WTC11 (cell line): ENCODE results near the gene BPI. TPM values are rescaled to one million over a fixed set of nuclear protein-coding genes. Genes with fewer than 3 reads are reported as not detected.

Experiments used
- ATAC-seq: fragments of 200-7000 bp; cut with Tn5 transposase; 2 replicates; pipeline ENCODE4 v1.10.0; 2021; ENCODE audit warnings: mild to moderate bottlenecking, moderate library complexity
- CTCF ChIA-PET: fragments of 300-600 bp; sonication (Branson Sonifier 250); formaldehyde crosslinking; loops from one replicate; lab custom pipeline; 2021; ENCODE audit warnings: antibody characterized with exemption; lab: Charles Lee
- POLR2A ChIA-PET: fragments of 350-600 bp; sonication (Branson Sonifier 250); formaldehyde crosslinking; loops from one replicate; lab custom pipeline; 2021; ENCODE audit warnings: antibody characterized with exemption; lab: Charles Lee
- DNase-seq: peaks from one replicate; pipeline ENCODE4 v3.0.0; 2021; ENCODE audit warnings: low spot score
- H3K27ac Mint-ChIP-seq: 2 replicates; pipeline ENCODE4 v1.8.0; 2021; ENCODE audit warnings: mixed read lengths
- H3K27me3 Mint-ChIP-seq: 2 replicates; pipeline ENCODE4 v1.8.0; 2021; ENCODE audit warnings: low read depth, mild to moderate bottlenecking, moderate library complexity, mixed read lengths
- H3K36me3 Mint-ChIP-seq: 2 replicates; pipeline ENCODE4 v1.8.0; 2021; ENCODE audit warnings: mixed read lengths
- H3K4me1 Mint-ChIP-seq: 2 replicates; pipeline ENCODE4 v1.8.0; 2022; ENCODE audit warnings: mixed read lengths
- H3K4me3 Mint-ChIP-seq: 2 replicates; pipeline ENCODE4 v1.8.0; 2021; ENCODE audit warnings: mild to moderate bottlenecking, moderate library complexity, mixed read lengths
- H3K9me3 Mint-ChIP-seq: 2 replicates; pipeline ENCODE4 v1.8.0; 2021; ENCODE audit warnings: mixed read lengths
- AR ChIP-seq: fragments of 250-450 bp; sonication (Bioruptor Pico); IDR thresholded peaks from 2 replicates; pipeline ENCODE4 v1.9.0; 2021; ENCODE audit warnings: mild to moderate bottlenecking
- ATF1 ChIP-seq: sonication (generic); formaldehyde crosslinking; IDR thresholded peaks from 2 replicates; pipeline ENCODE4 v1.8.1; 2023; ENCODE audit warnings: mild to moderate bottlenecking, moderate library complexity, missing genetic modification reagents
- ATF6 ChIP-seq: sonication (generic); formaldehyde crosslinking; IDR thresholded peaks from 2 replicates; pipeline ENCODE4 v1.8.1; 2023; ENCODE audit warnings: mild to moderate bottlenecking, missing genetic modification reagents
- CTCF ChIP-seq: fragments of 200-600 bp; IDR thresholded peaks from 2 replicates; pipeline ENCODE4 v1.8.0; 2022; ENCODE audit warnings: antibody characterized with exemption
- EMX1 ChIP-seq: fragments of 250-450 bp; sonication (Bioruptor Pico); IDR thresholded peaks from 2 replicates; pipeline ENCODE4 v1.8.0; 2021; ENCODE audit warnings: mild to moderate bottlenecking
- GTF2I ChIP-seq: fragments of 250-450 bp; sonication (Bioruptor Pico); conservative IDR thresholded peaks from 2 replicates; pipeline ENCODE4 v1.4.0; 2021; ENCODE audit warnings: mild to moderate bottlenecking
- HMGXB4 ChIP-seq: sonication (generic); formaldehyde crosslinking; IDR thresholded peaks from 2 replicates; pipeline ENCODE4 v1.8.1; 2023; ENCODE audit warnings: mild to moderate bottlenecking, moderate library complexity, missing genetic modification reagents
- NR1H2 ChIP-seq: sonication (generic); formaldehyde crosslinking; IDR thresholded peaks from 2 replicates; pipeline ENCODE4 v1.9.0; 2021; ENCODE audit warnings: mild to moderate bottlenecking, moderate library complexity, missing genetic modification reagents
- RORB ChIP-seq: fragments of 250-450 bp; sonication (Bioruptor Pico); IDR thresholded peaks from 2 replicates; pipeline ENCODE4 v1.9.0; 2021; ENCODE audit warnings: mild to moderate bottlenecking
- SMAD4 ChIP-seq: sonication (generic); formaldehyde crosslinking; IDR thresholded peaks from 2 replicates; pipeline ENCODE4 v1.8.0; 2022; ENCODE audit warnings: mild to moderate bottlenecking, missing genetic modification reagents
- ZBTB43 ChIP-seq: sonication (generic); formaldehyde crosslinking; IDR thresholded peaks from 2 replicates; pipeline ENCODE4 v1.8.1; 2023; ENCODE audit warnings: mild to moderate bottlenecking, missing genetic modification reagents
- ZNF121 ChIP-seq: sonication (generic); formaldehyde crosslinking; IDR thresholded peaks from 2 replicates; pipeline ENCODE4 v1.8.0; 2023; ENCODE audit warnings: missing genetic modification reagents
- ZNF263 ChIP-seq: sonication (generic); formaldehyde crosslinking; IDR thresholded peaks from 2 replicates; pipeline ENCODE4 v1.8.1; 2022; ENCODE audit warnings: low read depth, mild to moderate bottlenecking, moderate library complexity, missing genetic modification reagents
- ZNF532 ChIP-seq: fragments of 250-450 bp; sonication (Bioruptor Pico); IDR thresholded peaks from 2 replicates; pipeline ENCODE4 v1.9.0; 2021; ENCODE audit warnings: mild to moderate bottlenecking, borderline replicate concordance
- ZNF671 ChIP-seq: fragments of 250-450 bp; sonication (Bioruptor Pico); IDR thresholded peaks from 2 replicates; pipeline ENCODE4 v1.8.0; 2021; ENCODE audit warnings: mild to moderate bottlenecking
- total RNA-seq: library from RNA; stranded (reverse); gene quantifications from 3 replicates; pipeline ENCODE4 v1.2.3, GENCODE V29; 2021

The BPI gene
- total RNA-seq, 1 experiment from 2014 or later = not detected

GRCh38 chr20:38258545-38259215 is 45.3 kb upstream of the BPI start (continued):
- no peak for TF ChIP-seq ATF1 (CRISPR knock-in tag)

GRCh38 chr20:38260025-38260377 is 44.0 kb upstream of the BPI start:
- Mint-ChIP-seq H3K27ac (no peak overlapping the region), H3K27me3 (peaks cover 33% of the 10 kb centered on the region)

GRCh38 chr20:38260378-38261053 is 43.4 kb upstream of the BPI start, which contains the start of gene KIAA1755:
TSS of gene KIAA1755 (minus strand) at chr20:38260735. CDS start at chr20:38260500, 235 bp downstream.
- Mint-ChIP-seq H3K9me3 (no peaks in the 10 kb centered on the region), H3K36me3 (no peaks in the 10 kb centered on the region), H3K4me3 (peak within 1 kb of the TSS; percentile 67), H3K27me3 (peaks cover 33% of the 10 kb centered on the region), H3K27ac (no peak within 1 kb of the TSS), H3K4me1 (peaks cover 10% of the 10 kb centered on the region)
- TF ChIP-seq ZNF263 (CRISPR knock-in tag) = no peak
- TF ChIP-seq ZNF121 (CRISPR knock-in tag) = peak; percentile 80; the same call in 1 of the 2 replicates
- TF ChIP-seq NR1H2 (CRISPR knock-in tag) = no peak
- TF ChIP-seq ZBTB43 (CRISPR knock-in tag) = 0 out of 2 replicates have a peak, but pooled peaks have one; percentile 22
- ATAC-seq (peak; percentile 85), DNase-seq (peak; percentile 36)
- CTCF ChIA-PET = interaction anchor here (1.2 kb wide), 1 partner anchor 17 kb away, joined by 3 read pairs; no protein-coding TSS in a partner anchor
- POLR2A ChIA-PET = no interaction called here

More at GRCh38 chr20:38260025-38260377, 44.0 kb upstream of the BPI start:
- H3K4me1 Mint-ChIP-seq = peaks cover 10% of the 10 kb centered on the region
- POLR2A ChIA-PET = no interaction called here
- TF ChIP-seq RORB (CRISPR knock-in tag) = no peak
- no peak for TF ChIP-seq ATF6 (CRISPR knock-in tag)
- no peak for TF ChIP-seq EMX1
- ATAC-seq (no peak; the same call in 1 of the 2 replicates), DNase-seq (no peak)
- H3K9me3 Mint-ChIP-seq = no peaks in the 10 kb centered on the region
- no peaks in the 10 kb centered on the region for H3K36me3 Mint-ChIP-seq
- CTCF ChIA-PET = no interaction called here
- H3K4me3 Mint-ChIP-seq = peak overlapping the region; percentile 67

- Mint-ChIP-seq H3K36me3 (no peaks in the 10 kb centered on the region), H3K9me3 (no peaks in the 10 kb centered on the region), H3K4me1 (peaks cover 10% of the 10 kb centered on the region), H3K27ac (no peak overlapping the region), H3K27me3 (peaks cover 35% of the 10 kb centered on the region), H3K4me3 (peak overlapping the region; percentile 67)
- POLR2A ChIA-PET = no interaction called here
- CTCF ChIA-PET = interaction anchor here (1.2 kb wide), 1 partner anchor 18 kb away, joined by 3 read pairs; no protein-coding TSS in a partner anchor
- DNase-seq = no peak
- no peak for ATAC-seq
- TF ChIP-seq ZNF671 (CRISPR knock-in tag) = no peak
- TF ChIP-seq SMAD4 (CRISPR knock-in tag) = no peak
- peak; percentile 87 for TF ChIP-seq GTF2I
- TF ChIP-seq AR (CRISPR knock-in tag) = no peak
- no peak for TF ChIP-seq CTCF
- TF ChIP-seq ZNF532 (CRISPR knock-in tag) = no peak
- TF ChIP-seq HMGXB4 = no peak
Measured at GRCh38 chr20:38261054-38261390, 42.9 kb upstream of the BPI start.
